Calu3 (cell line): ENCODE data around the gene HTRA1. TPM values are rescaled to one million over a fixed set of nuclear protein-coding genes. Genes with fewer than 3 reads are reported as not detected.

Experiments
- BruUV-seq: library from RNA; stranded (reverse); fragments of 400-500 nt; replicated peaks from 2 replicates; lab custom pipeline; 2021; lab: Mats Ljungman, UMichigan
- CTCF ChIA-PET: fragments of 300-600 bp; sonication (Branson Sonifier 250); formaldehyde crosslinking; loops from one replicate; lab custom pipeline; 2022; ENCODE audit warnings: antibody characterized with exemption; lab: Charles Lee
- DNase-seq: peaks from one replicate; pipeline ENCODE4 v3.0.0; 2022
- H3K27ac Mint-ChIP-seq: one replicate; pipeline ENCODE4 v1.8.0; 2022; ENCODE audit warnings: mixed read lengths; ENCODE audit not compliant: unreplicated experiment
- H3K27me3 Mint-ChIP-seq: one replicate; pipeline ENCODE4 v1.8.0; 2022; ENCODE audit warnings: mixed read lengths; ENCODE audit not compliant: unreplicated experiment
- H3K36me3 Mint-ChIP-seq: one replicate; pipeline ENCODE4 v1.8.0; 2022; ENCODE audit warnings: mild to moderate bottlenecking, moderate library complexity, mixed read lengths; ENCODE audit not compliant: insufficient read depth, unreplicated experiment
- H3K4me1 Mint-ChIP-seq: one replicate; pipeline ENCODE4 v1.8.0; 2022; ENCODE audit warnings: mild to moderate bottlenecking, low read depth, mixed read lengths; ENCODE audit not compliant: unreplicated experiment
- H3K4me3 Mint-ChIP-seq: one replicate; pipeline ENCODE4 v1.8.0; 2022; ENCODE audit warnings: mild to moderate bottlenecking, low read depth, moderate library complexity, mixed read lengths; ENCODE audit not compliant: unreplicated experiment
- H3K9me3 Mint-ChIP-seq: one replicate; pipeline ENCODE4 v1.8.0; 2022; ENCODE audit warnings: low read depth, mixed read lengths; ENCODE audit not compliant: unreplicated experiment
- CTCF ChIP-seq: fragments of 200-600 bp; IDR thresholded peaks from one replicate; pipeline ENCODE4 v1.8.0; 2022; ENCODE audit warnings: antibody characterized with exemption; ENCODE audit not compliant: unreplicated experiment
- intact Hi-C: fragments of 100-400 bp; cut with micrococcal nuclease; formaldehyde crosslinking; loops from one replicate; pipeline ENCODE4 v1.10.0; 2022; ENCODE audit not compliant: unreplicated experiment
- total RNA-seq: library from RNA; stranded (reverse); gene quantifications from 2 replicates; pipeline ENCODE4 v1.2.3, GENCODE V29; 2022

Gene HTRA1
- total RNA-seq, 1 experiment from 2014 or later = 1.3 TPM

- CTCF ChIA-PET = no interaction called here
- H3K9me3 Mint-ChIP-seq = no peaks in the 10 kb centered on the region
- no peak overlapping the region for H3K27ac Mint-ChIP-seq
Observed at GRCh38 chr10:122500194-122500593, 38.8 kb downstream of the HTRA1 start.

GRCh38 chr10:122500726-122501125, 39.4 kb downstream of the HTRA1 start:
- Mint-ChIP-seq H3K9me3 (no peaks in the 10 kb centered on the region), H3K4me1 (no peaks in the 10 kb centered on the region), H3K27ac (no peak overlapping the region), H3K4me3 (no peak overlapping the region), H3K27me3 (peaks cover 30% of the 10 kb centered on the region), H3K36me3 (no peaks in the 10 kb centered on the region)
- TF ChIP-seq CTCF = no peak
- no TSS peak for BruUV-seq
- CTCF ChIA-PET = no interaction called here
- intact Hi-C loops = no loop called here
- no peak for DNase-seq

More at GRCh38 chr10:122500194-122500593, 38.8 kb downstream of the HTRA1 start:
- no TSS peak for BruUV-seq
- intact Hi-C loops = no loop called here
- H3K4me1 Mint-ChIP-seq = no peaks in the 10 kb centered on the region
- no peaks in the 10 kb centered on the region for H3K36me3 Mint-ChIP-seq
- H3K4me3 Mint-ChIP-seq = no peak overlapping the region
- no peak for TF ChIP-seq CTCF
- H3K27me3 Mint-ChIP-seq = peaks cover 30% of the 10 kb centered on the region
- no peak for DNase-seq

- Mint-ChIP-seq H3K4me1 (no peaks in the 10 kb centered on the region), H3K27me3 (peaks cover 23% of the 10 kb centered on the region), H3K4me3 (no peak overlapping the region), H3K27ac (no peak overlapping the region), H3K9me3 (no peaks in the 10 kb centered on the region), H3K36me3 (no peaks in the 10 kb centered on the region)
- no TSS peak for BruUV-seq
- TF ChIP-seq CTCF = no peak
- no peak for DNase-seq
- intact Hi-C loops = no loop called here
- CTCF ChIA-PET = no interaction called here
Observed at GRCh38 chr10:122503012-122503411, 41.7 kb downstream of the HTRA1 start.

- DNase-seq = no peak
- BruUV-seq = no TSS peak
- Mint-ChIP-seq H3K9me3 (no peaks in the 10 kb centered on the region), H3K36me3 (no peaks in the 10 kb centered on the region), H3K27me3 (peaks cover 13% of the 10 kb centered on the region), H3K4me3 (no peak overlapping the region), H3K4me1 (no peaks in the 10 kb centered on the region), H3K27ac (no peak overlapping the region)
- TF ChIP-seq CTCF = no peak
- CTCF ChIA-PET = interaction anchor here (1.0 kb wide), 1 partner anchor 8 kb away, joined by 4 read pairs; no protein-coding TSS in a partner anchor
- intact Hi-C loops = no loop called here
Observed at GRCh38 chr10:122503886-122504609, 42.7 kb downstream of the HTRA1 start.
